GM13976 (cell line): Measurements from ENCODE around the gene ACE2.

Experiments used
- DNase-seq: peaks from one replicate; pipeline ENCODE4 v3.0.0; 2012; ENCODE audit warnings: low spot score
- in situ Hi-C: fragments of 300-500 bp; cut with MboI; formaldehyde crosslinking; loops from one replicate; pipeline ENCODE4 v1.12.0; 2022; ENCODE audit warnings: low sequenced_read_pairs, mixed read lengths, inconsistent platforms; ENCODE audit not compliant: unreplicated experiment
- TF ChIP-seq, protein P1 (sequence below): IDR thresholded peaks from 2 replicates; pipeline ENCODE4 v1.5.1; 2012; ENCODE audit warnings: borderline replicate concordance, mild to moderate bottlenecking; ENCODE audit not compliant: insufficient read depth; ENCODE audit errors: extremely low read depth, missing control alignments, control extremely low read depth

Gene ACE2

DNA sequence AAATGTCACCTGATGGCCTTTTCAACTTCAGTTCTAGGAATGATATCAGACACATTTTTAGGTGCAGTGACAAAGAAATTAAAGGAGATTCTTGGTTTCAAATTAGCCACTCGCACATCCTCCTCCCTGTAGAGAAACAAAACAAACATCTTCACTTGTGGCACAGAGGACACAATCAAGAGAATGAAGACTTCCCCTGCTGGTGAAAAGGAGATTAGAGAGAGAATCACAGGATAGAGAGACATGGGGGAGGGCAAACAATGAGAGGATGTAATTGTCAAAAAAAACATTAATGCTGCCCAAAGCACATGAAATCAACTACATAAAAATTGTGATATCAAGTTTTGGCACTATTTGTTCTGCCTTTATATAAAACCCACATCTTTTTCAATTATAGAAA is 34.5 kb downstream of the ACE2 start:
- in situ Hi-C loops, result no loop called here
- DNase-seq, result no peak
- TF ChIP-seq, protein P1, sequence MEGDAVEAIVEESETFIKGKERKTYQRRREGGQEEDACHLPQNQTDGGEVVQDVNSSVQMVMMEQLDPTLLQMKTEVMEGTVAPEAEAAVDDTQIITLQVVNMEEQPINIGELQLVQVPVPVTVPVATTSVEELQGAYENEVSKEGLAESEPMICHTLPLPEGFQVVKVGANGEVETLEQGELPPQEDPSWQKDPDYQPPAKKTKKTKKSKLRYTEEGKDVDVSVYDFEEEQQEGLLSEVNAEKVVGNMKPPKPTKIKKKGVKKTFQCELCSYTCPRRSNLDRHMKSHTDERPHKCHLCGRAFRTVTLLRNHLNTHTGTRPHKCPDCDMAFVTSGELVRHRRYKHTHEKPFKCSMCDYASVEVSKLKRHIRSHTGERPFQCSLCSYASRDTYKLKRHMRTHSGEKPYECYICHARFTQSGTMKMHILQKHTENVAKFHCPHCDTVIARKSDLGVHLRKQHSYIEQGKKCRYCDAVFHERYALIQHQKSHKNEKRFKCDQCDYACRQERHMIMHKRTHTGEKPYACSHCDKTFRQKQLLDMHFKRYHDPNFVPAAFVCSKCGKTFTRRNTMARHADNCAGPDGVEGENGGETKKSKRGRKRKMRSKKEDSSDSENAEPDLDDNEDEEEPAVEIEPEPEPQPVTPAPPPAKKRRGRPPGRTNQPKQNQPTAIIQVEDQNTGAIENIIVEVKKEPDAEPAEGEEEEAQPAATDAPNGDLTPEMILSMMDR, result no peak

DNA sequence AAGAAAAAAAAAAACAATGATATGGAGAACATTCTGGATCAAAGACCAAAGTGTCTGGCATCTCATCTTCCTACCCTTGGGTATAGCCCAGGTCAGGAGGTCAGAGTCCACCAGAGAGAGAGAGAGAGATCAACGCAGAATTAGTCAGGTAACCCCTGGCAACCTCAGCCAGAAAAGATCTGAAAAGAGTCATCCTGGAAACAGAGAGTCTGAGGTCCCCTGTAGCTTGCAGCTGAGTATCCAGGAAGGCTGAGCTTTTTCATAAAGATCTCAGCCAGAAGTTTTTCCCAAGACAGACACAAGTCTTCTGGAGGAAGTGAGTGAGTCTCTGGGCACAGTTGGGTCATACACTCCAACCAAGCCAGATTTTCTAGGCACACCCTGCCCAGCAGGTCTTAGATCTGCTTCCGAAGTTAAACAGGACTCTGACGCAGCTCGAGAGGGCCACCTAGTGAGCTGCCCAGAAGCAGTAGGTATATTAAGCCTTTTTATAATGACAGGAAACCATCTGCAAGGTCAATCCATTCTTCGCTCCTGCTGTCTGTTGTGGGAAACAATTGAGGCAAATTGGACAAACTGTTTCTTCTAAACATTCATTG is 35.7 kb downstream of the ACE2 start:
- TF ChIP-seq, protein P1, result peak; percentile 56
- peak; percentile 18 for DNase-seq
- in situ Hi-C loops, result no loop called here

DNA sequence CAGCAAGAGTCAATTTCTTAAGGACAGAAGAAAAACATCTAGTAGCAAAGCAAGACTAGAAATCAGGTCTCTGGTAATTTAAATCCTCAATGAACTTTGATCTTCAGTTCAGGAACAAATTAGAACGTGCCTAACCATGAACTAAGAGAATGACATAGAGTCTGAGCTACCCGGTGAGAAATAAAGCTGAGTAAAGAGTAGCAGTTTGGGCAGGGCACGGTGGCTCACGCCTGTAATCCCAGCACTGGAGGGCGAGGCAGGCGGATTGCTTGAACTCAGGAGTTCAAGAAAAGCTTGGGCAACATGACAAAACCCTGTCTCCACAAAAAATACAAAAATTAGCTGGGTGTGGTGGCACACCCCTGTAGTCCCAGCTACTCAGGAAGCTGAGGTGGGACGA is 37.7 kb downstream of the ACE2 start:
- TF ChIP-seq, protein P1, result no peak
- in situ Hi-C loops, result no loop called here
- no peak for DNase-seq

DNA sequence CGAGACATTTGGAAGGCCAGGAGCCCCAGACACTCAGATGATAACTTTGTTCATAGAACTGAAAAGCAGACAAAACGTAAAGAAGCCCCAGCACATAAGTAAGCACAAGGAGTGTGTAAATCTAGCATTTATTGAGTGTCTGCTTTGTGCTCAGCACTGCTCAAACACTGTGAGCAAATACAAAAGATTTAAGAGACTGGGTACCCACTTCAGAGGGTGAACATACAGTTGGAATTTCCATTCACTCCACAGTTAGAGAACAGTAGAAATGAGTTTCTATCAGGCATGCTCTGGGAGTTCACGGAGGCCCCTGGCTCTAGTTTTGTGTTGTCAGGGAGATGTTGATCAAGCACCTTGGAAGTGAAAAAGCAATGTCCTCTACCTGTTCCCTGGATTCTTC is 39.8 kb downstream of the ACE2 start:
- TF ChIP-seq, protein P1, result no peak
- DNase-seq, result no peak
- in situ Hi-C loops, result no loop called here

DNA sequence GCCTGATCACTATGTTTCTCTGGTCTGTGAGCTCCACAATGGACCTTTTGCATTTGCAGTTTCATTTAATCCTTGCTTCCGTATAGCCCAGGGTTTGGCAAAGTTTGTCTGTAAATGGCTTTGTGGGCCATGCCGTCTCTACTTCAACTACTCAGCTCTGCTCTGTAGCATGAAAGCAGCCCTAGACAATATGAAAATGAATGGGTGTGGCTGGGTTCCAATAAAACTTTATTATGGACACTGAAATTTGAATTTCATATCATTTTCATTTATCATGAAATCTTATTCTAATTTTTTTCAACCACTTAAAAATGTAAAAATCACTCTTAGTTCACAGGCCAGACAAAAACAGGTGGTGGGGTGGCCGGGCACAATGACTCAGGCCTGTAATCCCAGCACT is 41.5 kb downstream of the ACE2 start:
- TF ChIP-seq, protein P1, result no peak
- no peak for DNase-seq
- in situ Hi-C loops, result no loop called here

DNA sequence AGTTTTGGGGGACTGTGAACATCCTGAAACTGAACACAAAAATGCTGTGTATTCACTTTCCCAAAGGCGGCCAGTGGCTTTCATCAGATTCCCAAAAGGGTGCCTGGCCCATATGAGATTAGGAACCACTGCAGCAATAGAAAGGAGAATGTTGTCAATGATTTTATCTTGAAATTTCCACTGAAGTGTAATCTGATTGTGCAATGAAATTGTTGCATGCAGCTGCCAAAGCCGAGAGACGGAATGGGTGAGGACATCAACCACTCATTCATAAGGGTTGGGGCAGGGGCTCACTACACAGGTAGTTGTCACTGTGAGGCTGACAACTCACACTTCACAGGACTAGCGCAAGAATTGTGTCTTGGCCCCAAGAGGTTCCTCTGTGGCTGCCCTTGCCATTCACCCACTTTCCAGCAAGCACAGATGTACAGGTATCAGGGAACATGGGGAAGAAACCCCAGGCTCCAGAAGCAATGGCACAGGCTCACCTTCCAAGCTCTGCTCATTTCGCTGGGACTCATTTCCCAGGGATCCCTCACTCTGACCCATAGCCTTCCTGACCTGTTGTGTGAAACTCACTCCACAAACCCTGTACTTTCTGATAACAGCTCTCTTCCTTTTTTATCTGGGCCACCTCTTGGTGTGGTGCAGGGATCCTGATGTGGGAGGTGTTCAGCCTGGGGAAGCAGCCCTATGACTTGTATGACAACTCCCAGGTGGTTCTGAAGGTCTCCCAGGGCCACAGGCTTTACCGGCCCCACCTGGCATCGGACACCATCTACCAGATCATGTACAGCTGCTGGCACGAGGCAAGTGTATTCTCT is 51.4 kb downstream of the ACE2 start:
- TF ChIP-seq, protein P1, result no peak
- no peak for DNase-seq
- in situ Hi-C loops, result no loop called here
